Karpas-422 (cell line): ENCODE results near the gene ARHGAP9. TPM values are rescaled to one million over a fixed set of nuclear protein-coding genes. Genes with fewer than 3 reads are reported as not detected.

Experiments used
- DNase-seq: peaks from one replicate; pipeline ENCODE4 v3.0.0-alpha.2; 2015
- H2AFZ ChIP-seq: fragments of 200-600 bp; sonication (generic); 2 replicates; pipeline ENCODE4 v1.6.1; 2014; ENCODE audit warnings: antibody characterized with exemption, low read length, mixed read lengths
- H3K27ac ChIP-seq: fragments of 200-600 bp; sonication (generic); 2 replicates; pipeline ENCODE4 v1.5.1; 2014; ENCODE audit warnings: mild to moderate bottlenecking, low read length, moderate library complexity
- H3K27me3 ChIP-seq: fragments of 200-600 bp; sonication (generic); 2 replicates; pipeline ENCODE4 v1.6.1; 2014; ENCODE audit warnings: low read length, mixed read lengths
- H3K36me3 ChIP-seq: fragments of 200-600 bp; sonication (generic); 2 replicates; pipeline ENCODE4 v1.6.1; 2014; ENCODE audit warnings: low read length, mixed read lengths; ENCODE audit not compliant: insufficient read depth
- H3K4me1 ChIP-seq: fragments of 200-600 bp; sonication (generic); 2 replicates; pipeline ENCODE4 v1.6.1; 2014; ENCODE audit warnings: mild to moderate bottlenecking, low read length, mixed read lengths
- H3K4me2 ChIP-seq: fragments of 200-600 bp; sonication (generic); 2 replicates; pipeline ENCODE4 v1.6.1; 2014; ENCODE audit warnings: low read length, low read depth, mild to moderate bottlenecking; ENCODE audit not compliant: poor library complexity, severe bottlenecking
- H3K4me3 ChIP-seq: fragments of 200-600 bp; sonication (generic); 2 replicates; pipeline ENCODE4 v1.5.1; 2014; ENCODE audit warnings: mild to moderate bottlenecking, antibody characterized with exemption, low read length, mixed read lengths
- H3K79me2 ChIP-seq: fragments of 200-600 bp; sonication (generic); 2 replicates; pipeline ENCODE4 v1.6.1; 2014; ENCODE audit warnings: mild to moderate bottlenecking, low read length, mixed read lengths
- H3K9ac ChIP-seq: fragments of 200-600 bp; sonication (generic); 2 replicates; pipeline ENCODE4 v1.6.0; 2014; ENCODE audit warnings: low read length
- H3K9me2 ChIP-seq: fragments of 200-600 bp; sonication (generic), shearing (Covaris generic); replicated peaks from 2 replicates; pipeline ENCODE4 v1.6.0; 2014; ENCODE audit warnings: mild to moderate bottlenecking, low read length, moderate library complexity; ENCODE audit not compliant: insufficient read depth
- H3K9me3 ChIP-seq: fragments of 300-700, 200-600 bp; sonication (generic); 2 replicates; pipeline ENCODE4 v1.6.1; 2014; ENCODE audit warnings: low read length, mixed read lengths
- H4K20me1 ChIP-seq: fragments of 200-600 bp; sonication (generic); 2 replicates; pipeline ENCODE4 v1.6.1; 2014; ENCODE audit warnings: mild to moderate bottlenecking, antibody characterized with exemption, low read length, low read depth; ENCODE audit not compliant: insufficient read depth
- total RNA-seq: library from RNA; depleted of rRNA; stranded (reverse); fragments of >200 nt; shearing (Covaris generic); gene quantifications from 2 replicates; pipeline ENCODE4 v1.2.3, GENCODE V29; 2014; ENCODE audit warnings: low replicate concordance; rRNA removed

Gene ARHGAP9
- 6.7 and 12.3 TPM in 2 replicates for total RNA-seq

- Histone ChIP-seq H3K9ac (no peak within 1 kb of the TSS), H2AFZ (no peak within 1 kb of the TSS; the same call in 1 of the 2 replicates)
- no peak for DNase-seq
Measured at GRCh38 chr12:57479376-57480115, at the start of gene ARHGAP9. Gene ARHGAP9, minus strand, starts transcription at chr12:57479866. Its CDS starts 460 bp downstream, at chr12:57479406.

GRCh38 chr12:57528831-57529555 lies 49.3 kb upstream of the ARHGAP9 start:
- Histone ChIP-seq H3K27ac (no peak overlapping the region), H3K36me3 (peaks cover 27% of the 10 kb centered on the region), H3K27me3 (no peaks in the 10 kb centered on the region), H4K20me1 (0 out of 2 replicates have a peak, but pooled peaks cover 4% of the 10 kb centered on the region), H3K4me2 (no peak overlapping the region), H3K9me3 (no peaks in the 10 kb centered on the region), H3K9me2 (no peaks in the 10 kb centered on the region), H3K79me2 (peaks cover 19% of the 10 kb centered on the region), H2AFZ (no peak overlapping the region), H3K9ac (no peak overlapping the region), H3K4me3 (no peak overlapping the region), H3K4me1 (peaks cover 15% of the 10 kb centered on the region)
- DNase-seq: no peak

More at GRCh38 chr12:57479376-57480115, at the start of gene ARHGAP9:
- Histone ChIP-seq H3K4me1 (peaks cover 21% of the 10 kb centered on the region), H3K9me2 (no peaks in the 10 kb centered on the region), H3K79me2 (no peaks in the 10 kb centered on the region), H3K4me2 (no peak within 1 kb of the TSS), H4K20me1 (no peaks in the 10 kb centered on the region), H3K9me3 (no peaks in the 10 kb centered on the region), H3K27me3 (no peaks in the 10 kb centered on the region), H3K27ac (no peak within 1 kb of the TSS), H3K36me3 (no peaks in the 10 kb centered on the region), H3K4me3 (no peak within 1 kb of the TSS)

- Histone ChIP-seq H3K9me2 (no peaks in the 10 kb centered on the region), H3K36me3 (peaks cover 25% of the 10 kb centered on the region), H3K27ac (no peak overlapping the region), H3K27me3 (no peaks in the 10 kb centered on the region), H3K4me1 (peaks cover 23% of the 10 kb centered on the region), H3K9me3 (no peaks in the 10 kb centered on the region), H4K20me1 (0 out of 2 replicates have a peak, but pooled peaks cover 10% of the 10 kb centered on the region), H3K9ac (no peak overlapping the region), H3K4me2 (no peak overlapping the region), H3K79me2 (peaks cover 27% of the 10 kb centered on the region), H2AFZ (no peak overlapping the region), H3K4me3 (no peak overlapping the region)
- DNase-seq: no peak
Measured at GRCh38 chr12:57528176-57528575, 48.5 kb upstream of the ARHGAP9 start.

DNA sequence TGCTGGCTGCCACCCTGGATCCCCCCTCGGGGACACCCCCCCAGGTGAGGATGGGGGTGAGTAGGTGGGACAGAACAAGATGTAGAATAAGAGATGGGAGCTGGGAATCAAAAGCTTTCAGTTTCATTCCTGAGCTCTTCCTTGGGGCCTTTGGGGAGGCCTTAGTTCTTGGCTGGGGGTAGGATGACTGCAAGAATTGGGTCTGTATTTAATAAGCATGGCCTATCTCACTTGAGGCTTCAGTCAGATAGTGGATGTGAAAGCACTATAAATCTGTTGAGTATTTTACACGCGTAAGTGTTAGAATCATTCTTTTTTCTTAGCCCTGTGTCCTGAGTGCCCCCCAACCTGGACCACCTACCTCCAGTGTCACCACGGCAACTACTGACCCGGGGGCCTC lies 47.5 kb upstream of the ARHGAP9 start:
- no peak overlapping the region for H3K4me3 ChIP-seq
- no peaks in the 10 kb centered on the region for H3K27me3 ChIP-seq
- no peak overlapping the region for H2AFZ ChIP-seq
- no peak overlapping the region for H3K27ac ChIP-seq
- no peak overlapping the region for H3K4me2 ChIP-seq
- H3K79me2 ChIP-seq: peaks cover 29% of the 10 kb centered on the region
- H3K36me3 ChIP-seq: peaks cover 25% of the 10 kb centered on the region
- no peaks in the 10 kb centered on the region for H3K9me3 ChIP-seq
- H3K9ac ChIP-seq: 0 out of 2 replicates have a peak overlapping the region, but pooled peaks have one; percentile 9
- DNase-seq: no peak
- 0 out of 2 replicates have a peak, but pooled peaks cover 11% of the 10 kb centered on the region for H4K20me1 ChIP-seq
- peaks cover 24% of the 10 kb centered on the region for H3K4me1 ChIP-seq
- no peaks in the 10 kb centered on the region for H3K9me2 ChIP-seq

DNA sequence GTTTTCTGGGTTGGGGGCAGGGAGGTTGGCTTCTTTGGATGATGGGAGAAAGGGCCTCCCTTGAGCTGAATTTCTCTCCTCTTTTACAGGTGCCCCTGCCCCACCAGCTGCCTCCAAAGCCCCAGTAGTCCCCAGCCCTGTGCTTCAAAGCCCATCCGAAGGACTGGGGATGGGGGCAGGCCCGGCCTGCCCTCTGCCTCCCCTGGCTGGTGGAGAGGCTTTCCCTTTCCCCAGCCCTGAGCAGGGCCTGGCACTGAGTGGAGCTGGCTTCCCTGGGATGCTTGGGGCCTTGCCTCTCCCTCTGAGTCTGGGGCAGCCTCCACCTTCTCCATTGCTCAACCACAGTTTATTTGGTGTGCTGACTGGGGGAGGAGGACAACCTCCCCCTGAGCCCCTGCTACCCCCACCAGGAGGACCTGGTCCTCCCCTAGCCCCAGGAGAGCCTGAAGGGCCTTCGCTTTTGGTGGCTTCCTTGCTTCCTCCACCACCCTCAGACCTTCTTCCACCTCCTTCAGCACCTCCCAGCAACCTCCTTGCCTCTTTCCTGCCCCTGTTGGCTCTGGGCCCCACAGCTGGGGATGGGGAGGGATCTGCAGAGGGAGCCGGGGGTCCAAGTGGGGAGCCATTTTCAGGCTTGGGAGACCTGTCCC lies 46.9 kb upstream of the ARHGAP9 start:
- no peak overlapping the region for H3K4me2 ChIP-seq
- no peak overlapping the region for H2AFZ ChIP-seq
- peaks cover 30% of the 10 kb centered on the region for H3K4me1 ChIP-seq
- H3K79me2 ChIP-seq: peaks cover 29% of the 10 kb centered on the region
- no peaks in the 10 kb centered on the region for H3K27me3 ChIP-seq
- 0 out of 2 replicates have a peak, but pooled peaks cover 11% of the 10 kb centered on the region for H4K20me1 ChIP-seq
- H3K27ac ChIP-seq: no peak overlapping the region
- peaks cover 25% of the 10 kb centered on the region for H3K36me3 ChIP-seq
- H3K4me3 ChIP-seq: no peak overlapping the region
- H3K9me3 ChIP-seq: no peaks in the 10 kb centered on the region
- no peaks in the 10 kb centered on the region for H3K9me2 ChIP-seq
- H3K9ac ChIP-seq: 0 out of 2 replicates have a peak overlapping the region, but pooled peaks have one; percentile 9
- DNase-seq: no peak

DNA sequence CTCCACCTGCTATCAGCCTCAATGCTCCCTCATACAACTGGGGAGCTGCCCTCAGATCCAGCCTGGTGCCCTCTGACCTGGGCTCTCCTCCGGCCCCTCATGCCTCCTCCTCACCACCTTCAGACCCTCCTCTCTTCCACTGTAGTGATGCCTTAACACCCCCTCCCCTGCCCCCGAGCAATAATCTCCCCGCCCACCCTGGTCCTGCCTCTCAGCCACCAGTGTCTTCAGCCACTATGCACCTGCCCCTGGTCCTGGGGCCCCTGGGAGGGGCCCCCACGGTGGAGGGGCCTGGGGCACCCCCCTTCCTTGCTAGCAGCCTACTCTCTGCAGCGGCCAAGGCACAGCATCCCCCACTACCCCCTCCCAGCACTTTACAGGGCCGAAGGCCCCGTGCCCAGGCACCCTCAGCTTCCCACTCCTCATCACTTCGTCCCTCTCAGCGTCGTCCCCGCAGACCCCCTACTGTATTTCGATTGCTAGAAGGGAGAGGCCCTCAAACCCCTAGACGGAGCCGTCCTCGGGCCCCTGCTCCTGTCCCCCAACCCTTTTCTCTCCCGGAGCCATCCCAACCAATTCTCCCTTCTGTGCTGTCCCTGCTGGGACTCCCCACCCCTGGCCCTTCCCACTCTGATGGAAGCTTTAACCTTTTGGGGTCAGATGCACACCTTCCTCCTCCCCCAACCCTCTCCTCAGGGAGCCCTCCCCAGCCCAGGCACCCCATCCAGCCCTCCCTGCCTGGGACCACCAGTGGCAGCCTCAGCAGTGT lies 46.1 kb upstream of the ARHGAP9 start:
- Histone ChIP-seq H4K20me1 (0 out of 2 replicates have a peak, but pooled peaks cover 11% of the 10 kb centered on the region), H2AFZ (no peak overlapping the region), H3K36me3 (peaks cover 22% of the 10 kb centered on the region), H3K4me3 (no peak overlapping the region), H3K9ac (no peak overlapping the region), H3K27ac (no peak overlapping the region), H3K79me2 (peaks cover 29% of the 10 kb centered on the region), H3K4me2 (no peak overlapping the region), H3K9me3 (no peaks in the 10 kb centered on the region), H3K9me2 (no peaks in the 10 kb centered on the region), H3K4me1 (peaks cover 38% of the 10 kb centered on the region), H3K27me3 (no peaks in the 10 kb centered on the region)
- DNase-seq: no peak

- Histone ChIP-seq H3K36me3 (peaks cover 14% of the 10 kb centered on the region), H3K27ac (no peak overlapping the region), H3K79me2 (peaks cover 32% of the 10 kb centered on the region)
Measured at GRCh38 chr12:57524814-57525614, 45.3 kb upstream of the ARHGAP9 start.

More at GRCh38 chr12:57524814-57525614, 45.3 kb upstream of the ARHGAP9 start:
- Histone ChIP-seq H4K20me1 (peaks cover 12% of the 10 kb centered on the region; the same call in 1 of the 2 replicates), H3K4me1 (peaks cover 39% of the 10 kb centered on the region), H3K9ac (peak overlapping the region; percentile 89; the same call in 1 of the 2 replicates), H3K9me2 (no peaks in the 10 kb centered on the region), H3K4me2 (no peak overlapping the region), H2AFZ (no peak overlapping the region), H3K4me3 (no peak overlapping the region), H3K27me3 (no peaks in the 10 kb centered on the region), H3K9me3 (no peaks in the 10 kb centered on the region)
- DNase-seq: no peak
